Rectal smooth muscle tissue (tissue), 1 donor: ENCODE data around the gene ANO4.

Experiments used
- H3K27ac ChIP-seq: one replicate; pipeline ENCODE4 v1.7.0; 2013; ENCODE audit warnings: low read depth, low read length, inconsistent platforms
- H3K27me3 ChIP-seq: one replicate; pipeline ENCODE4 v1.7.0; 2013; ENCODE audit warnings: low read length; ENCODE audit not compliant: control insufficient read depth, insufficient read depth
- H3K36me3 ChIP-seq: one replicate; pipeline ENCODE4 v1.7.0; 2013; ENCODE audit warnings: low read length; ENCODE audit not compliant: control insufficient read depth, insufficient read depth
- H3K4me1 ChIP-seq: one replicate; pipeline ENCODE4 v1.7.0; 2013; ENCODE audit warnings: low read length; ENCODE audit not compliant: control insufficient read depth, insufficient read depth
- H3K4me3 ChIP-seq: one replicate; pipeline ENCODE4 v1.7.0; 2013; ENCODE audit warnings: low read length
- H3K9ac ChIP-seq: one replicate; pipeline ENCODE4 v1.7.0; 2013; ENCODE audit warnings: low read length

Gene ANO4

GRCh38 chr12:101019201-101019600 is 224.6 kb downstream of the ANO4 start:
- Histone ChIP-seq H3K27ac (no peak overlapping the region), H3K4me1 (no peaks in the 10 kb centered on the region), H3K4me3 (no peak overlapping the region), H3K36me3 (no peaks in the 10 kb centered on the region), H3K27me3 (no peaks in the 10 kb centered on the region), H3K9ac (no peak overlapping the region)

GRCh38 chr12:101019667-101020066 is 225.1 kb downstream of the ANO4 start:
- H3K27me3 ChIP-seq: no peaks in the 10 kb centered on the region
- no peak overlapping the region for H3K9ac ChIP-seq
- H3K27ac ChIP-seq: no peak overlapping the region
- H3K4me3 ChIP-seq: no peak overlapping the region
- H3K4me1 ChIP-seq: no peaks in the 10 kb centered on the region
- no peaks in the 10 kb centered on the region for H3K36me3 ChIP-seq

GRCh38 chr12:101021442-101021841 is 226.9 kb downstream of the ANO4 start:
- H3K4me3 ChIP-seq: no peak overlapping the region
- H3K9ac ChIP-seq: no peak overlapping the region
- H3K27me3 ChIP-seq: no peaks in the 10 kb centered on the region
- H3K36me3 ChIP-seq: no peaks in the 10 kb centered on the region
- H3K4me1 ChIP-seq: no peaks in the 10 kb centered on the region
- no peak overlapping the region for H3K27ac ChIP-seq

DNA sequence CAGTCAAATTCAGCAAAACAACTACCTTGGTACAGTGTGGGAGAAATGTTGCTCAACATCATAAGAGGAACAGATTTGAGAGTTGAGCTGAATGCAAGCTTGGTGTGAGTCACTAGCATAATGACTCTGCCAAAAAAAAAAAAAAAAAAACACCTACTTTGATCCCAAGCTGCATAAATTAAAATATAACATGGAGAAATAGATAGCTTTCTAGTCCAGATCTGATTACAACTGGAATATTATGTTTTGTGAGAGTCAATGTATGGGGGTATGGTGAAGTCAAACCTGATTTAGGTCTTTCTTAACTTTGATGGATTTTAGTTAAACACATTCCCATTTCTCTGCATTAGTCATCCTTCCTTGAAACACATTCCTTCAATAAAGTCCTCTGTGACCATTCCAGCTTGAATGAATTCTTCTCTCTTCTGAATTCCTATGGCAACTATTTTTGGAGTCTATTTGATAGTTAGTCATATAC is 227.4 kb downstream of the ANO4 start:
- H3K36me3 ChIP-seq: no peaks in the 10 kb centered on the region
- H3K4me3 ChIP-seq: no peak overlapping the region
- H3K27me3 ChIP-seq: no peaks in the 10 kb centered on the region
- no peaks in the 10 kb centered on the region for H3K4me1 ChIP-seq
- no peak overlapping the region for H3K9ac ChIP-seq
- no peak overlapping the region for H3K27ac ChIP-seq

DNA sequence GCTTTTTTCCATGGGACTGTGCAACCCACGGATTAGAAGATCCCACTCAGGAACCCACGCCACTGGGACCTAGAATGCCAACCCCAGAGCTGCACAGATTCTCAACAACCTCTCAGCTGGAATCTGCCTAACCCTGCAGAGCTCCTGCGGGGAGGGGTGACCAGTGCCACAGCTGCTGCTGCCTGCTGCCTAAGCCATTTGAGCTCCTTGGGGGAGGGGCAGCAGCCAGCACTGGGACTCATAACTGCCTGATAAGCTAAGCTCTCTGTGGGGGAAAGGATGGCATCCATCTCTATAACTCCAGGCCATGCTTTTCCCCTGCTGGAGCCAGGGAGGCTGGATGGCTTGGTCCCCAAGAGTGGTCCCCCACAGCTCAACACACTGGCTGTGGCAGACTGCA is 232.6 kb downstream of the ANO4 start:
- Histone ChIP-seq H3K36me3 (no peaks in the 10 kb centered on the region), H3K27ac (no peak overlapping the region), H3K4me3 (no peak overlapping the region), H3K27me3 (no peaks in the 10 kb centered on the region), H3K9ac (no peak overlapping the region), H3K4me1 (no peaks in the 10 kb centered on the region)

- Histone ChIP-seq H3K27me3 (no peaks in the 10 kb centered on the region), H3K27ac (no peak overlapping the region), H3K36me3 (no peaks in the 10 kb centered on the region), H3K4me1 (no peaks in the 10 kb centered on the region), H3K4me3 (no peak overlapping the region), H3K9ac (no peak overlapping the region)
These were observed 233.2 kb downstream of the ANO4 start for GRCh38 chr12:101027816-101028215.

DNA sequence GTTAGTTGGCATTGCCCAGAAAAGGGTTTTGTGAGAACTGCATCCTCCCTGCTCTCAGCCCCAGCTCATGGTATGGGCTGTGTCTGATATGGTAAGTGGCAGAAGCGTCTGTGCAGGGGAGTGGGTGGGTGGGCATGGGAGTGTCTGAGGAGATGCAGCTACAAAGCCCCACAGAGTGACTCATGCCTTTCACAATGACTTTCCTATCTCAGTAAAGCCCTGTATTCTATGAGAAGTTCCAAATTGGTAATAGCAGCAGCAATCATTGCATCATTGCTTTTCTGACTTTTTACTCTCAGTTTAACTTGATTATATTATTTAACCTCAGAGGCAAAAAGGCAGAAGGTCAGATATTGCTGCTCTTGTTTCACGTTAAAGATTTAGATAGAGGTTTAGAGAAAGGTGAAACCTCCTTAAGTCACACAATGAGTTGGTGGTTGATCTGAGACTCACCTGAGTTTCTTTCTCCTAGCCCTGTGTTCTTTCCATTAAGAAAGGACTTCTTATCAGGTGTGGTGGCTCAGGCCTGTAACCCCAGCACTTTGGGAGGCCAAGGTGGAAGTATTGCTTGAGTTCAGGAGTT is 243.8 kb downstream of the ANO4 start:
- H3K4me1 ChIP-seq: no peaks in the 10 kb centered on the region
- H3K4me3 ChIP-seq: no peak overlapping the region
- H3K27me3 ChIP-seq: peaks cover 2% of the 10 kb centered on the region
- no peaks in the 10 kb centered on the region for H3K36me3 ChIP-seq
- H3K9ac ChIP-seq: no peak overlapping the region
- no peak overlapping the region for H3K27ac ChIP-seq

- H3K9ac ChIP-seq: no peak overlapping the region
- no peaks in the 10 kb centered on the region for H3K36me3 ChIP-seq
- no peaks in the 10 kb centered on the region for H3K4me1 ChIP-seq
- peaks cover 2% of the 10 kb centered on the region for H3K27me3 ChIP-seq
- H3K27ac ChIP-seq: no peak overlapping the region
- H3K4me3 ChIP-seq: no peak overlapping the region
These were observed 245.4 kb downstream of the ANO4 start for GRCh38 chr12:101039848-101040531.

DNA sequence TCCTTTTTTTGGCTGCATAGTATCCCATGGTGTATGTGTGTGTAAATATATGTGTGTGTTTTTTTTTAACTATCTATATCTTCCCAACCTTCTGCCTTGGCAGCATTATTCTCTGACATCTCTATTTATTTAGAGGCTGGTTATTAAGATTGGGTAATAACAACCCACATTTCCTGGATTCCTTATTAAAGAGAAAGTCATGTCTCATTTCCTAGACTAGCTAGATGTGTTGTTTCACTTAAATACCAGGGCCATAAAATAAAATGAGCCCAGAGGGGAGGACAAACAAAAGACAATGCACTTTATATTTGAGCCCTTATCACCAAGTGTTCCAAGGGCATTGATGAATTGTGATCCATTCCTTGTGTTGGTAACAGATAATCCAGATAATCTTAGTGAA is 246.4 kb downstream of the ANO4 start:
- H3K4me3 ChIP-seq: no peak overlapping the region
- H3K4me1 ChIP-seq: no peaks in the 10 kb centered on the region
- H3K9ac ChIP-seq: no peak overlapping the region
- H3K36me3 ChIP-seq: no peaks in the 10 kb centered on the region
- no peak overlapping the region for H3K27ac ChIP-seq
- H3K27me3 ChIP-seq: peaks cover 2% of the 10 kb centered on the region

- Histone ChIP-seq H3K4me1 (no peaks in the 10 kb centered on the region), H3K27ac (no peak overlapping the region), H3K4me3 (no peak overlapping the region), H3K9ac (no peak overlapping the region), H3K36me3 (no peaks in the 10 kb centered on the region), H3K27me3 (peaks cover 2% of the 10 kb centered on the region)
These were observed 247.6 kb downstream of the ANO4 start for GRCh38 chr12:101042211-101042610.

- no peaks in the 10 kb centered on the region for H3K36me3 ChIP-seq
- H3K27me3 ChIP-seq: peaks cover 2% of the 10 kb centered on the region
These were observed 250.0 kb downstream of the ANO4 start for GRCh38 chr12:101044512-101045059.

DNA sequence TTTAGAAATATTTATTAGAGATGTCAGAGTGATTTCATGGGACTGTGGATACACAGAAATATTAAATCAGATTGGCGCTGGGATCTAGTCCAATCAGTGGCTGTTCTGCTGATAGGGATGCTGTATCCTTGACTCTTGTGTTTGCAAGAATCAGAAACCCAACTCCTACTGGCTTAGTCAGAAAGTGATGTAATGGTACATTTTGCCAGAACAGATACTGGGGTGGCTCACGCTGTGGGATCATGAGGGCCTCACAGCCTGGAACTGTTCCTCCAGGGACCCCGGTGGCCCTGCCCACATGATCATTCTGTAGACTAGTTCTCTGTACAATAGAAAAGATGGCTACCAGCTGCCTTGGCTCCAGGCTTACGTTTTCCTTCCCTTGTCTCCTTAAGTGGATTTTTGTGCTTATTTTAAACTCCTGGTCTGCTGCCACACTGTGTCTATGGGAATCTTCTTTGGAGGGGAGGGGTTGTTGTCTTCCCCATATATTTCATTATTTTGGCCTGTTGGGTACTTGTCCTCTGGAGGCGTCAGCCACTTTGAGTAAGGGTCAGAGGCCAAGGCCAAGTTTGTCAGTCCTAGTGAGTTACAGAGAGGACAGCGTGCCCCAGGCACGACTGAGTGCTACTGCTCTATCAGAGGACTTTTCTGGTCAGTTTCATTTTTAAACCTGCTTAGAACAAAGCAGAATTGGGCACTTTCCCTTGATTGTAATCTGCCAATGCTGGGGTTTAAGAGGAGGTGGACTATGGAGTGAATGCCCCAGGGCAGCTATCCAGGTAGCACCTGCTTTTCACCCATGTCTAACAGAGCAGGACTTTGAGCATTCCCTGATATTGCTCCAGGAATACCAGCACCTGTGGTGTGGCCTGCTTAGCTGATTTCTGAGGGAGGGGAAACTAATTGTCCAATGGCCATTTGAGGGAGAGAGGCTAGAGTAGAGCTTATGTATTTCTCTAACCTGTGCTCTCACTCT is 251.2 kb downstream of the ANO4 start:
- H3K4me1 ChIP-seq: no peaks in the 10 kb centered on the region
- H3K4me3 ChIP-seq: no peak overlapping the region
- H3K27ac ChIP-seq: no peak overlapping the region
- no peak overlapping the region for H3K9ac ChIP-seq
- H3K36me3 ChIP-seq: no peaks in the 10 kb centered on the region
- peaks cover 2% of the 10 kb centered on the region for H3K27me3 ChIP-seq

More at GRCh38 chr12:101044512-101045059, 250.0 kb downstream of the ANO4 start:
- Histone ChIP-seq H3K4me1 (no peaks in the 10 kb centered on the region), H3K9ac (no peak overlapping the region), H3K4me3 (no peak overlapping the region), H3K27ac (no peak overlapping the region)
